ENCODE measurements around the gene DENND10.

DNA sequence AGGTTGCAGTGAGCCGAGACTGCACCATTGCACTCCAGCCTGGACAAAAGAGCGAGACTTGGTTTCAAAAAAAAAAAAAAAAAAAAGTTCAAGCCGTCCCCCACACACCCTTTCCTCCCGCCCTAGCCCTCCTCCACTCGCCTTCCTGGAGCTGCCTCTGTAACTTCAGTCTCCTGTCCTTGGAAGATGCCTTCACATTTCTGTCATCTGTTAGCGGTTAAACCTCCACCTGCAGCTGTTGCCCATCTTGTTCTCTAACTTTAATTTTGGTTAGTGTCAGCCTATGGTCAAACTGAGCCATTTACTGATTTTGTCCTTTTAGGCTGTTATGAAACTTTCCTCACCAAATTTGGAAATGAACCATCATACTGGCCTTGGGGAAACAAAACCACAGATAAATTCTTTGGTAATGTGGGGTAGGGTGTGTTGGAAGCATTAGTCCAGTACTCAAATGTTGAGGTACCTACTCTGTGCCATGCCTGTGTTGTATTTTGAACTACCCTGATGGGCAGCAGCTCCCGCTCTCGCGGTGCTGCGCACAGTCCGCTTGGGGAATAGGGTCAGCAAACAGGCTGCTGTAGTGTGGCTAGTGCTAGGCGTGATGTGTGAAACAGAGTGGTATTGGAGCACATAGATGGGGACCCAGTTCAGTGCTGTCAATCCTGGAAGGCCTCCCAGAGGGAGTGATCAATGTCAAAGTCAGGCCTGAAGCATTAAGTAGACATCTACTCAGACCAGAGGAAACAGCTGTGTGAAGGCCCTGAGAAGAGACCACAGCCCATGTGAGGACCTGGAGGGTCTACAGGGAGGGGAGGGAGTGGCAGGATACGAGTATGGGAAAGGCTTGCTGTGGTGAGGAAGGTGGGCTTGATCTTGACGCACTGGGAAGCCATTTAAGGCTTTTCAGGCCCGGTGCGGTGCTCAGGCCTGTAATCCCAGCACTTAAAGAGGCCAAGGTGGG, 34.7 kb downstream of the DENND10 start:
- TF ChIP-seq, protein P1, sequence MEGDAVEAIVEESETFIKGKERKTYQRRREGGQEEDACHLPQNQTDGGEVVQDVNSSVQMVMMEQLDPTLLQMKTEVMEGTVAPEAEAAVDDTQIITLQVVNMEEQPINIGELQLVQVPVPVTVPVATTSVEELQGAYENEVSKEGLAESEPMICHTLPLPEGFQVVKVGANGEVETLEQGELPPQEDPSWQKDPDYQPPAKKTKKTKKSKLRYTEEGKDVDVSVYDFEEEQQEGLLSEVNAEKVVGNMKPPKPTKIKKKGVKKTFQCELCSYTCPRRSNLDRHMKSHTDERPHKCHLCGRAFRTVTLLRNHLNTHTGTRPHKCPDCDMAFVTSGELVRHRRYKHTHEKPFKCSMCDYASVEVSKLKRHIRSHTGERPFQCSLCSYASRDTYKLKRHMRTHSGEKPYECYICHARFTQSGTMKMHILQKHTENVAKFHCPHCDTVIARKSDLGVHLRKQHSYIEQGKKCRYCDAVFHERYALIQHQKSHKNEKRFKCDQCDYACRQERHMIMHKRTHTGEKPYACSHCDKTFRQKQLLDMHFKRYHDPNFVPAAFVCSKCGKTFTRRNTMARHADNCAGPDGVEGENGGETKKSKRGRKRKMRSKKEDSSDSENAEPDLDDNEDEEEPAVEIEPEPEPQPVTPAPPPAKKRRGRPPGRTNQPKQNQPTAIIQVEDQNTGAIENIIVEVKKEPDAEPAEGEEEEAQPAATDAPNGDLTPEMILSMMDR (IDR thresholded peaks at IDR 0.05) = no peak
- no peak for TF ChIP-seq POLR2A (IDR thresholded peaks at IDR 0.05)
